ENCODE measurements around the gene SUDS3. TPM values are rescaled to one million over a fixed set of nuclear protein-coding genes. Genes with fewer than 3 reads are reported as not detected.

SUDS3 gene
- total RNA-seq, 6 experiments from 2014 or later, result 9.7 to 15.9 (median 13.6) TPM

GRCh38 chr12:118427819-118428218, 51.5 kb downstream of the SUDS3 start:
- intact Hi-C loops (cut with DNase I), result no loop called here

GRCh38 chr12:118428643-118429042, 52.3 kb downstream of the SUDS3 start:
- Histone ChIP-seq H3K27ac (no peak overlapping the region), H3K9me3 (no peaks in the 10 kb centered on the region), H3K27me3 (no peaks in the 10 kb centered on the region), H3K4me3 (no peak overlapping the region), H3K36me3 (no peaks in the 10 kb centered on the region), H3K4me1 (no peaks in the 10 kb centered on the region)
- WGBS (ENCODE audit: insufficient coverage, low coverage, low lambda C conversion rate, missing lambda C conversion rate), result 26% methylated on average over 3 of the region's 3 CpGs
- DNase-seq, result no peak
- ATAC-seq, result no peak
- TF ChIP-seq POLR2A (IDR thresholded peaks at IDR 0.05) (no peak), CTCF (IDR thresholded peaks at IDR 0.05) (no peak)
- intact Hi-C loops (cut with DNase I), result no loop called here

More at GRCh38 chr12:118427819-118428218, 51.5 kb downstream of the SUDS3 start:
- ATAC-seq, result no peak
- H3K27ac ChIP-seq, result no peak overlapping the region
- H3K9me3 ChIP-seq, result no peaks in the 10 kb centered on the region
- no peaks in the 10 kb centered on the region for H3K36me3 ChIP-seq
- TF ChIP-seq CTCF (IDR thresholded peaks at IDR 0.05) (no peak), POLR2A (IDR thresholded peaks at IDR 0.05) (no peak)
- H3K4me3 ChIP-seq, result no peak overlapping the region
- H3K27me3 ChIP-seq, result no peaks in the 10 kb centered on the region
- no peak for DNase-seq
- no peaks in the 10 kb centered on the region for H3K4me1 ChIP-seq
- WGBS (ENCODE audit: insufficient coverage, low coverage, low lambda C conversion rate, missing lambda C conversion rate), result 96% methylated on average over 3 of the region's 3 CpGs

GRCh38 chr12:118429688-118430383, 53.5 kb downstream of the SUDS3 start:
- Histone ChIP-seq H3K4me1 (no peaks in the 10 kb centered on the region), H3K27me3 (no peaks in the 10 kb centered on the region), H3K36me3 (no peaks in the 10 kb centered on the region), H3K4me3 (no peak overlapping the region), H3K9me3 (no peaks in the 10 kb centered on the region), H3K27ac (no peak overlapping the region)
- intact Hi-C loops (cut with DNase I), result no loop called here
- 76% methylated on average over 7 of the region's 7 CpGs for WGBS (ENCODE audit: insufficient coverage, low coverage, low lambda C conversion rate, missing lambda C conversion rate)
- TF ChIP-seq POLR2A (IDR thresholded peaks at IDR 0.05), result no peak
- no peak for TF ChIP-seq CTCF (IDR thresholded peaks at IDR 0.05)
- ATAC-seq (no peak), DNase-seq (no peak)

- H3K36me3 ChIP-seq, result no peaks in the 10 kb centered on the region
- WGBS (ENCODE audit: insufficient coverage, low coverage, low lambda C conversion rate, missing lambda C conversion rate), result 77% methylated on average over 4 of the region's 4 CpGs
- no peak overlapping the region for H3K27ac ChIP-seq
- no peaks in the 10 kb centered on the region for H3K9me3 ChIP-seq
- intact Hi-C loops (cut with DNase I), result no loop called here
- ATAC-seq (no peak), DNase-seq (no peak)
- no peak overlapping the region for H3K4me3 ChIP-seq
- TF ChIP-seq CTCF (IDR thresholded peaks at IDR 0.05), result no peak
- no peak for TF ChIP-seq POLR2A (IDR thresholded peaks at IDR 0.05)
- H3K4me1 ChIP-seq, result no peaks in the 10 kb centered on the region
- no peaks in the 10 kb centered on the region for H3K27me3 ChIP-seq
These were observed 54.2 kb downstream of the SUDS3 start for GRCh38 chr12:118430516-118430915.

Measured in right lobe of liver (tissue), 6 donors.